GM18909 (cell line): ENCODE data around the gene CBR4.
"Not testable (repeated sequence)": the region's sequence is repeated elsewhere in the genome, so short reads cannot be mapped to it uniquely, and the experiment has no call there.

Source experiments
- ATAC-seq: cut with Tn5 transposase; IDR thresholded peaks from one replicate; pipeline ENCODE4 v1.9.1; 2021; ENCODE audit warnings: mild to moderate bottlenecking; ENCODE audit not compliant: unreplicated experiment, poor library complexity

The CBR4 gene

DNA sequence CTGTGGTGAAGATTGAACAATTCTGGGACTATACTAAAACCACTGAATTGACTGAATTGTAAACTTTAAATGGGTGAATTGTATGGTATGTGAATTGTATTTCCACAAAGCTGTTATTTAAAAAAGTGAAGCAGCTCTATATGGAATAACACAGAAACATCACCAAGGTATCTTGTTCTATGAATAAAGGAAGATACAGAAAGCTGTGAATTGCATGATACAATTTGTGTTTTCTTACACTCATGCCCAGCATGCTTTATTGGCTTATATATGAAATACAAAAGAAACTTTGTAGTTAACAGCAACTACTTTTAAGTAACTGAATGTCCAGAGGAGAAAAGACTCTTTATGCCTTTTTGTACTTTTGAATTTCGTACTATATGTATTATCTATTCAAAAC is 11.5 kb downstream of the CBR4 start:
- ATAC-seq, result no peak

DNA sequence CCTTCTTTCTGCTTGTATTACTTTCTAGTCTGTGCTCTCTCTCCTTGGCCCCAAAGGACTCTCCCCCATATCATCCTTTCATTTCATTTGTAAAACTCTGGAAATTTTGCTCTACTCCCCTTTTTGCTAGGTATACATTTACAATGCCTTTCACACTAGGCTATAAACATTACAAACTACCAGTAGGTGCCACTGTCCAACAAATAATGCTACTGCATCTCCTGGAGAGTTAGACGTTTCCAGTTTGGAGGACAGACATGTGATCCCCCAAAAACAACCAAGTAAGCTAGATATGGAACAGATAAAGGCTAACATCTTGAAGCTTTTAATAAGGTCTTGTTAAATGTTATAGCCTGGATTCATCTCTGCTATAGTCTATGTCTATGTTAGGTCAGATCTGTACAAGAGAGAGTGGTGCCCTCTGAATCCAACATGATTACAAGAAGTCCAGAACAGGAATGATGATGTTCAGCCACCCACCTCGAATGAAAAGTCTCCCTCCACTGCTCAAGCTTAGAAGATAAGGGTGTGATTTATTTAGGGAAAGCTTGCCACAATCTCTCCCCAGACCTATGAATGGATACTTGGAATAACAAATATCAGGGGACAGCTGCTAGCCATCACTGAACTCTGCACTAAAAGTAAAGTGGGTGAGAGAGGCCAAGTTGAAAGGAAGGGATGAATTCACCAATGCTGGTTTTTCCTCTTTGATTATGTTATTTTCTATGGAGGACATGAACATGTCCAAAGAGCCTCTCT is 14.3 kb downstream of the CBR4 start:
- no peak for ATAC-seq

DNA sequence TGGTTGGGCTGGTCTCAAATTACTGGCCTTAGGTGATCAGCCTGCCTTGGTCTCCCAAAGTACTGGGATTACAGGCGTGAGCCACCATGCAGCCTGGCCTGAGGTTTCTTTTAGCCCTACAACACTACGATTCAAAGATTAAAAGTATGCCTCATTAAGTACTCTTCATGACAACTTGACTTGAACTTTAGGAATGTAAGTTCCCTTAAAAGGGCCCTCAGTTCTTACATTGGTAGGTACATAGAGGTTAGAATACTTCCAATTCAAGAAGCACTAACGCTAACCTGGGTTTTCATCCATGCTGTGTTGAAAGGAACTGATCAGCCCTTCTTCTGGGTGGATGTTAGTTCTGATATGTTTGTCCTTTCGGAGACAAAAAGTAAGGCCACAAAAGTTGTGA is 15.1 kb downstream of the CBR4 start:
- no peak for ATAC-seq

DNA sequence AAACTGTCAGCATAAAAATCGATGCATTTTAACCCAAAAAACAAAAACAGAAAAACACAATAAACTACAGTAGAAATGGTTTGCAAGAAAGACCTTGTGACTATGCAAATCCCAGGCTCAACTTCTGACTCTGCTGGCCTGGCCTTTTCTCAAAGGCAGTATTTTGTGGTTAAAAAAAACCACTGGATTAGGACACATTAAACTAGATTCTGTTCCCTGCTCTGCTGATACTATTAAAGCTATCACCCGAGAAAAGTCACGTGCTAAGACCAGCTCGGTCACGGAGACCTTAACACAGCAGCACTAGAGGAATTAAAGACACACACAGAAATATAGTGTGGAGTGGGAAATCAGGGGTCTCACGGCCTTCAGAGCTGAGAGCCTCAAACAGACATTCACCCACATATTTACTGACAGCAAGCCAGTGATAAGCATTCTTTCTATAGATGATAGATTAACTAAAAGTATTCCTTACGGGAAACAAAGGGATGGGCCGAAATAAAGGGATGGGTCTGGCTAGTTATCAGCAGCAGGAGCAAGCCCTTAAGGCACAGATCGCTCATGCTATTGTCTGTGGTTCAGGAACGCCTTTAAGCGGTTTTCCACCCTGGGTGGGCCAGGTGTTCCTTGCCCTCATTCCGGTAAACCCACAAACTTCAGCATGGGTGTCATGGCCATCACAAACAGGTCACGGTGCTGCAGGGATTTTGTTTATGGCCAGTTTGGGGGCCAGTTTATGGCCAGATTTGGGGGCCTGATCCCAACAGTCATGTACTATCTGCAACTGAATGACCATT is 16.1 kb downstream of the CBR4 start:
- ATAC-seq, result no peak

DNA sequence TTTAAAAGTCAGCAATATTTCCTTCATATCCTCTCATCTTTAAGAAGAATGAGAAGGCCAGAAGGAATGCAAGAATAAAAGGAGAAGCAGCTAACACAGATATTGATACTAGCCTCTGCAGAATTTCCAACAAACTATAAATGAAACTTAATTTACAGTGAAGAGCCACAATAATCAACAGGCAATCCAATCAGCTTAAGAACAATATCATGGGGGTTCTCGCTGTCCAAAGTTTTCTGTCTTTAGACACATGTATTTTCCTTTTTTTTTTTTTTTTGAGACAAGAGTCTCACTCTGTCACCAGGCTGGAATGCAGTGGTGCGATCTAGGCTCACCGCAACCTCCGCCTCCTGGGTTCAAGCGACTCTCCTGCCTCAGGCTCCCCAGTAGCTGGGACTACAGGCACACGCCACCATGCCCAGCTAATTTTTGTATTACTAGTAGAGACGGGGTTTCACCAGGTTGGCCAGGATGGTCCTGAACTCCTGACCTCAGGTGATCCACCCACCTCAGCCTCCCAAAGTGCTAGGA is 17.0 kb downstream of the CBR4 start:
- ATAC-seq, result not testable (repeated sequence)

DNA sequence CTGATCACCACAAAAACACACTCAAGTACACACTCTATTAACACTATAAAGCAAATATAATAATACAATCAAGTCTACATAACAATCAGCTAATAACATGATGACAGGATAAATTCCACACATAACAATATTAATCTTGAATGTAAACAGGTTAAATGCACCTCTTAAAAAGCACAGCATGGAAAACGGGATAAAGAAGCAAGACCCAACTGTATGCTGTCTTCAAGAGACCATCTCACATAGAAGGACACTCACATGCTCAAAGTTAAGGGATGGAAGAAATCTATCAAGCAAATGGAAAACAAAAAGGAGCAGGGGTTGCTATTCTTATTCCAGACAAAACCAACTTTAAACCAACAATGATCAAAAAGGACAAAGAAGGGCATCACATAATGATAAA is 28.1 kb downstream of the CBR4 start:
- ATAC-seq, result no peak

DNA sequence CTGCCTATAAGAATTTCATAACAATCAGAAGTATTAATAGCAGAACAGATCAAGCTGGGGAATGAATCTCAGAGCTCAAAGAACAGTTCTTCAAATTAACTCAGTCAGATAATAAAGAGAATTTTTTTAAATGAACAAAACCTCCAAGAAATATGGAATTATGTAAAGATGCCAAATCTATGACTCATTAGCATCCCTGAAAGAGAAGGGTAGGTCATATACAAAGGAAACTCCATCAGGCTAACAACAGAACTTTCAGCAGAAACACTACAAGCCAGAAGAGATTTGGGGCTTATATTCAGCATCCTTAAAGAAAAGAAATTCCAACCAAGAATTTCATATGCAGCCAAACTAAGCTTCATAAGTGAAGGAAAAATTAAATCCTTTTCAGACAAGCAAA is 28.6 kb downstream of the CBR4 start:
- ATAC-seq, result no peak

DNA sequence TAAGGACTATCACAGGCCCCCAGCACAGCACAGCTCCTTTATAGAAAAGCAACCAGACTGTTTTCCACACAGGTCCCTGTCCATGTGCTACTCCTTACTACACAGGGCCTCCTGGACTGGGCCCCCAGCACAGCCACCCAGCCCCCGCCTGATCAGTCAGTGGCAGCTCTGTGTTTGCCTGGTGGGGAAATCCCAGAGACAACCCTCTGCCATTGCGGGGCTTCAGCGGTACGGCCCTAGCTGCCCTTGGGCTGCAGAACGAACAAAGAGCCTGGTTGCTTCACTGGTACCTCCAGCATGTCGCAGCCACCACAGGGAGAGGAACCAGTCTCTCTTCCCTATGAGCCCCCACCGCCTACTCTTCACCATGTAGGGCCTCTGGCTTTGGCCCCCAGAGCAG is 30.7 kb downstream of the CBR4 start:
- ATAC-seq, result no peak

DNA sequence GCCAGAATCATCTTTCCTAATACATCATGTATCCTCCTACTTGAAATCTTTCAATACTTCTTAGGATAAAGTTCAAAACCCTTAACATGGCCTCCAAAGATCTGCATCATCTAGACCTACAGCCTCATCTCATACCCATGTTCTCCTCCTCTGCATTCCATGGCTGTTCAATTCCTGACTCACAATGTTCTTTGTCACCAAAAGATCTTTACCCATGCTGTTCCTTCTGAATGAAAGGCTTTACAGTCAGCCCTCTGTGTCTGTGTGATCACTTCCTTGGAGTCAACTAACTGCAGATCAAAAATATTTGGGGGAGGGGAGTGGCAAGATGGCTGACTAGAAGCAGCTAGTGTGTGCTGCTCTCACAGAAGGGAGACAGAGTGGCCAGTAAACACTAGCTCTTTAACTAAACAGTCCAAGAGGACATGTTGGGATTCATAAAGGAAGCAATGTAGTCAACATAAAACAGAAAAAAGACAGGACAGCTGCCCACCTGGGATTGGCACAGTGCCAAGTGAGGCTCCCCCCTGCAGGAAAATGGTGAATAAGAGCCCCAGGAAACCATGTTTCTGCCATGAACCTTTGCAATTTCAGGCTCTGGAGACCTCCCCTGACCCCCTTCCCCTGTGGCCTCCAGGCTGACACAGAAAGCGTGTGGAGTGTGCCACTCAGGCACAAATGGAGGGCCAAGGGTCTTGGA is 31.9 kb downstream of the CBR4 start:
- ATAC-seq, result no peak

DNA sequence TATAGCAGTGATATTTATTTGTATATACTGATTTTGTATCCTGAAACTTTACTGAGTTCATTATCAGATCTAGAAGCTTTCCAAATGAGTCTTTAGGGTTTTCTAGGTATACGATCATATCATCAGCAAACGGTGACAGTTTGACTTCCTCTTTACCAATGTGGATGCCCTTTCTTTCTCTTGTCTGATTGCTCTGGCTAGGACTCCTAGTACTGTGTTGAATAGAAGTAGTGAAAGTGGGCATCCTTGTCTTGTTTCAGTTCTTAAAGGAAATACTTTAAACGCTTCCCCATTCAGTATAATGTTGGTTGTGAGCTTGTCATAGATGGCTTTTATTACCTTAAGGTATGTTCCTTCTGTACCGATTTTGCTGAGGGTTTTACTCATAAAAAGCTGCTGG is 37.5 kb downstream of the CBR4 start:
- ATAC-seq, result no peak

DNA sequence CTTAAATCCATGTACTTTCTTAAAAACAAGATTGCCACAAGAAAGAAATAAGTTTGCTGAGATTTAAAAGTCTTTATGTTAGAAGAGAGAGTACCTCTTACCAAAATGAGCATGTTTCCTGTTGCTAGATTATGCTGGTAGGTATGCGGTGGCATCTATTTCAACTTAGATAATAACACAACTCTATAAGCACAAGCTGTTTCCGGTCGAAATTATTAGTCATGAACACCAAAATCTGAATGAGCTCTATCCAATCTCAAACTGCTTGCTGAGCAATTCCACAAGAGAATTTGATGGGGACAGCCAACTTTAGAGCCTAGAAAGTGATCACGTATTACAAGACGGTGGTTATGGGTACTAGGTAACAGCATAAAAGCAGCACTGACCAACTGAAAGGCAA is 49.3 kb downstream of the CBR4 start:
- no peak for ATAC-seq

DNA sequence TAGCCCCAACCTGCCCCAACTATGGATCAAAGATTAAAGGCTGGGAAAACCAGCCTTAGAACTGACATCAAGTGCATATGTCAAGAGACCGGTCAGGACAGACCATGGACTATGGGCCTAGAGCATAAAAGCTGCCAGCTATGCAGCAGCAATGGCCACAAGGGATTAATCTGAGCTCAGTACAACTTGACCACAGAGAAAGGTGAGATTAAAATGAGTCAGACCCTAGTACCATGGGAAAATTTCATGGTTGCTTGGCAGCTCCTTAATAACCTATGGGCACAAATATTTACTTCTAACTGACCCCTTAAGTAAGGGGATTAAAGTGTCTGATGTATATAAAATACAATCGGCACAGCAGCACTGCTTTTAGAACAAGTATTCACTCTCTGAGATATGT is 54.4 kb downstream of the CBR4 start:
- no peak for ATAC-seq

DNA sequence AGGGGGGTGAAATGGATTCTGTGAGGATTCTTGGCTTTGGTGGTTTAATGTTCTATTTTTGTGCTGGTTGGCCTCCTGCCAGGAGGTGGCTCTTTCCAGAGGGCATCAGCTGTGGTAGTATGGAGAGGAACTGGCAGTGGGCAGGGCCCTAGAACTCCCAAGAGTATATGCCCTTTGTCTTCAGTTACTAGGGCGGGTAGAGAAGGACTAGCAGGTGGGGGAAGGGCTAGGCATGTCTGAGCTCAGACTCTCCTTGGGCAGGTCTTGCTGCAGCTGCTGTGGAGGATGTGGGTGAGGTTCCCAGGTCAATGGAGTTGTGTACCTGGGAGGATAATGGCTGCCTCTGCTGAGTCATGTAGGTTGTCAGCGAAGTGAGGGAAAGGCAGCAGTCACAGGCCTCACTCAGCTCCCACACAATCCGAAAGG is 57.2 kb downstream of the CBR4 start:
- not testable (repeated sequence) for ATAC-seq

DNA sequence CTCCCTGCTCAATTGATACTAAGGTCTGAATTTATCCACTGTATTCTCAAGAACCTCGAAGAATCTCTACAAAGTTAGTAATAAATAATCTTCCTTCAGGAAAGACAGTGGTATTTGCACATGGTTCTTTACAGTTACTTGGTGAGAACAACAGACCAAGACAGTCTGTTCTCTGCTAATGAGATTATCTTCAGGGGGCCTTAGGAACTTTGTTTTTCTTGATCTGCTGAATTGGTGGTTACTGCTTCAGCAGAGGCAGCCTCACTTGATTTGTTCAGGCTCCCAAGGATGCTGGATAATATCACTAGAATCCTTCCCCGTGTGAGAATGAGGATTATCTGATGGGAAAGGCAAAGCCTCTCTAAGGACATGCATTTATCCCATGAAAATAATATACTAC is 64.8 kb downstream of the CBR4 start:
- ATAC-seq, result no peak

DNA sequence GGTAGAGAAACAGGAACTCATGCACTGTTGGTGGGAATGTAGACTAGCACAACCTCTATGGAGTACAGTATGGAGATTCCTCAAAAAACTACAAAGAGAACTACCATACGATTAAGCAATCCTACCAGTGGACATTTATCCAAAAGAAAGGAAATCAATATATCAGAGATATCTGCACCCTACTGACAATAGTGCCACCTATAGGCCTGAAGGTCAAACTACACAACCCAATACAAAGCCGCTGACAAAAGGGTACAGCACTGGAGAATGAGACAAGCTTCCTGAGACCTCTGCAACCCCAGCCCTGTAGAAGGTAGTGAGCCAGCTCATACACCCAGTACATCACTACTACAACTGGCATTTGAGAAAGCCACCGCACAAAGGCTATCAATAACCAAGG is 67.1 kb downstream of the CBR4 start:
- ATAC-seq, result no peak
